GM19328 (cell line): ENCODE results near the gene PATE2.

Experiments
- ATAC-seq: cut with Tn5 transposase; IDR thresholded peaks from one replicate; pipeline ENCODE4 v1.9.1; 2021; ENCODE audit warnings: mild to moderate bottlenecking, moderate library complexity; ENCODE audit not compliant: unreplicated experiment

PATE2 gene

DNA sequence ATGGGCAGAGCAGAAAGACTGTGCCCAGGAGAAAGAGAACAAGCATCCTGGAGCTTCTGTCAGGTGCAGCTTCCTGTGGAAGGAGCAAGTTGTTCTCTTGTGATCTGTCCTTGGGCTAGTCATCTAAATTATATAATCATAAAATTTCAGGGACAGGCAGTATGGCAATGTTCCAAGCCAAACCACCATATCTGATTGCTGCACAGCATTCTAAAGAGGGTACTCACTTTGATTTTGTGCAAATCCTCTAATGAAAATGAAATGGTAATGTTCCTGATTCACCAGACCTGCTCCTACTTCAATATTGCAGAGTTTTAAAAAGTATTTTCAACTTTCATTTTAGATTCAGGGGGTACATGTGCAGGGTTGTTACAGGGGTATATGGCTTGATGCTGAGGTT lies at the start of gene PATE2:
Gene PATE2, minus strand, starts transcription at position 101 of the 400 bp plus-strand sequence. Its CDS starts 55 bp downstream, at position 46.
- ATAC-seq, result no peak

DNA sequence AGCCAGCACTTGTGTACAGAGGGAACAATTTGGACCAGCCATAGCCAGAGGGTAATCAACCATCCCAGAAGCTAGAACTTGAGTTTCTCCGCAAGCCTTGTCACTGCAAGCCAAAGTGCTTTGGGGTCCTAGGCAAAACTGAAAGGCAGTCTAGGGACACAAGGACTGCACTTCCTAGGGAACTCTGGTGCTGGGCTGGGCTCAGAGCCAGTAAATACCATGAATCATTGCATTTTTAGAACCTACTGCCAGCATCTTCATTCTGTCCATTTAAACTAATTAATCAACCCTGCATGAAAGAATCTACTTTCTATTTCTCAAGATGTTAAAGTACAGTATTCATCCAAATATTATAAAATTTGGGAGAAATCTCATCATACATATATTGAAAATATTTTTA lies 29.3 kb upstream of the PATE2 start:
- ATAC-seq, result no peak

DNA sequence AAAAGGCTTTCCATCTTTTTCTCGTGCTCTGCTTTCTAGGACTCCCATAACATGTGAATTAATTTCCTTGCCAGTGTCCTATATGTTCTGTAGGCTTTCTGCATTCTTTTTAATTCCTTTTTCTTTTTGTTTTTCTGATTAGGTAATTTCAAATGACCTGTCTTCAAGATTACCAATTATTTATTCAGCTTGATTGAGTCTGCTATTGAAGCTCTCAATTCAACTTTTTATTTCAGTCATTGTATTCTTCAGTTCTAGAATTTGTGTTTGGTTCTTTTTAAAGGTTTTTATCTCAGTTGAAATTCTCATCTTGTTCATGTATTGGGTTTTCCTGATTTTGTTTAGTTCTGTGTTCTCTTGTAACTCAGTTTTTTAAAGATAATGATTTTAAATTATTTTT lies 23.8 kb upstream of the PATE2 start:
- no peak for ATAC-seq

DNA sequence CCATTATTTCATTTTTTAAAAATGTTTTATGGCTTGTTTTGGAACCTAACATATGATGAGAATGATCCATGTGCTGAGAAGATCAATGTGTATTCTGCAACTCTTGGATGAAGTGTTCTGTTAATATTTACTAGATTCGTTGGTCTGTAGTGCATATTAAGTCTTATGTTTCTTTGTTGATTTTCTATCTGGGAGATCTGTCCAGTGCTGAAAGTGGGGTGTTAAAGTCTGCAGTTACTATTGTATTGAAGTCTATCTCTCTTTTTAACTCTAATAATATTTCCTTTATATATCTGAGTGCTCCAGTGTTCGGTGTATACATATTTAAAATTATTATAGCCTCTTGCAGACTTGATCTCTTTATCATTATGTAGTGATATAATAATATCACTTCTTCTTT lies 21.2 kb upstream of the PATE2 start:
- ATAC-seq, result no peak

DNA sequence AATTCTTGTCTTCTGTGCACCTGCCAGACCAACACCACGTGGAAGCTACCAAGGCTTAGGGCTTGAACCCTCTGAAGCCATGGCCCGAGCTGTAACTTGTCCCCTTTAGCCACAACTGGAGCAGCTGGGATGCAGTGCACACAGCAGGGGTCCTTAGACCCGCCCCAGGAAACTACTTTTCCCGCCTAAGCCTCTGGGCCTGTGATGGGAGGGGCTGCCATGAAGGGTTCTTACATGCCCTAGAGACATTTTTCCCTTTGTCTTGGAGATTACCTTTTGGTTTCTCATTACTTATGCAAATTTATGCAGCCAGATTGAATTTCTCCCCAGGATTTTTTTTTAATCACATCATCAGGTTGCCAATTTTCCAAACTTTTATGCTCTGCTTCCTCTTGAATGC lies 19.0 kb upstream of the PATE2 start:
- ATAC-seq, result no peak

DNA sequence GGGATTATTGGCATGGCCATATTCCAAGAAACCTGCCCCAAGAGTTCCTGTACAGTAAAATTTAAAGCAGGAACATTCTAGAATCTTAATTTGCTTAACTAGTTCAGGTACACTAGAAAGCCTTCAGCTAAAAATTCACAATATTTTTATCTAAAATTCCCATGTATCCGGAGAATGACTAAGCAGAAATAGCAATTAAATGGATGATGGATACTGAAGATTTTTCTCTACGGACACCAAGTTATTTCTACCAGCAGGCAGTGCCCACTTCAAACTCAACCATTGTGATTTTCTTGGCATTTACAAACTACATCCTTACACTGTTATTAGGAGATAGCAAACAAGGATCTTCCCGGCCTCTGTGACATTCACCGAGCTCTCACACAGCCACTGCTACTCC lies 12.2 kb upstream of the PATE2 start:
- ATAC-seq, result no peak

DNA sequence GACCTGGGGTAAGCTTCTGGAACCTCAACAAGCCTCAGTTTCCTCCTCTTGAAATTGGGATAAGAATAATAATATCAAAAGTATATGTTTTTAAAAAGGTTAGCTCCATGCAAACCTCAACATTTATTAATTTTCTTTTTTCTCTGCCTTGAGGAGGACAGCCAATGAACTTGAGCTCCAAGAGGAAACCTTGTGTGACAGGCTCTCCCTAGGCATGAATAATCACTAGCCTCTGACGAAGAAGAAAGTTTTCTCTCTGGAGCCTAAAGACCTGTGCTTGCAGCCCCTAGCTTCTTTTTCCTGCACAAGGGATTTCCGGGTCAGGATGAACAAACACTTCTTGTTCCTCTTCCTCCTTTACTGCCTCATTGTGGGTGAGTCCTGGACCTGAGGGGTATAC lies 9.2 kb upstream of the PATE2 start, which contains the start of gene PATE3:
Gene PATE3, plus strand, starts transcription at position 301 of the 400 bp plus-strand sequence. Its CDS starts 25 bp downstream, at position 326.
- ATAC-seq, result no peak

DNA sequence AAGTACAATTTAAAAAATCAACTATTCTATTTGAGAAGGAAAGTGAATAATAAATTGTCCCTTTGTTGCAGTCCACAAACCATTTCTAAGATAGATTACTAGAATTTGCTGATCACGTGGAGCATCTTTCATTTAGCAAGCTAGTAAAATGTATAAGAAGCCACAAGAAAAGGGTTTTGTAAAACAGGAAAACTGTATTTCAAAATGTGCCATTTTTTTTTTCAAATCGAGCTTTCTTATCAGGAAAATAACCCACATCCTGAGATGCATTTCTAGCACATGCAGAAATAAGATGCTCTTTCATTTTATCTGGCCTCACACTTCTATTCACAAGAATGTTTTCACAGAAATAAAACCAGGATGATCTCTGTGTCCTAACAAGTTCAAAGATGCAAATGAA lies 6.0 kb upstream of the PATE2 start:
- no peak for ATAC-seq

DNA sequence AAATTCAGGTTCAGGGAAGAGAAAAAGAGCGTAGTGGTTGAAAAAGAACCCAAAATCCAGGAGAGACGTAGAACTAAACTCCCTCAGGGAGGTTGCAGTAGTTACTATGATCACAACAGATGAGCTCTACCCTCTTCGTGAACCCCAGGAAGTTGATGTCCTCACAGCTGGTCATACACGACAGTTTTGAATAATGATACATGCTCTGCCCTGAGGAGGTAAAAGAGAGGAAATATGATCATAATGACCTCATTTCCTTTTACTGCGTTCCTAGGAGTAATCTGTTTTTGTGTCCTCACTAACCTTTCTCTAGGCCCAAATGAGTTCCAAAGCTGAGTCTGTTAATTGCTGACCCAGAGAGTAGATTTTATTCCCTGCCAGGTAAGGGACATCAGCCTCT lies 1.3 kb downstream of the PATE2 start:
- ATAC-seq, result no peak

DNA sequence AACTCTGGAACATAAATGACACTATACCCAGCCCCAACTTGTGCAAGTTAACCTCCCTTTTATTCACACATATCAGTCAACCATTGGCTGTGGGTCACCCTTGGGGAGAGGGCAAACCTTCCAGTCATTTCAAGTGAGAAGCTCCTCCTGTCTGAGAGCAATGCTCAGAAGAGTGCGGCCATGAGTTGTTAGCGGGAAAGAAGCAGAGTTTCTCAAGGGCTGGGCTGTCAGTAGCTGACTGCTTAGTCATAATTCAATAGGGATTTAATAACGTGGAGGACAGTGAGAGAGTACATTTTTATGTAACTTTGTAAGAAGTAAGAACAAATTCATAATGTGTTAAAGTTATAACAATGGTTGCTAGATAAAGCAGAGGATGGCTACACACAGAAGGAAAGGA lies 5.1 kb downstream of the PATE2 start:
- no peak for ATAC-seq

DNA sequence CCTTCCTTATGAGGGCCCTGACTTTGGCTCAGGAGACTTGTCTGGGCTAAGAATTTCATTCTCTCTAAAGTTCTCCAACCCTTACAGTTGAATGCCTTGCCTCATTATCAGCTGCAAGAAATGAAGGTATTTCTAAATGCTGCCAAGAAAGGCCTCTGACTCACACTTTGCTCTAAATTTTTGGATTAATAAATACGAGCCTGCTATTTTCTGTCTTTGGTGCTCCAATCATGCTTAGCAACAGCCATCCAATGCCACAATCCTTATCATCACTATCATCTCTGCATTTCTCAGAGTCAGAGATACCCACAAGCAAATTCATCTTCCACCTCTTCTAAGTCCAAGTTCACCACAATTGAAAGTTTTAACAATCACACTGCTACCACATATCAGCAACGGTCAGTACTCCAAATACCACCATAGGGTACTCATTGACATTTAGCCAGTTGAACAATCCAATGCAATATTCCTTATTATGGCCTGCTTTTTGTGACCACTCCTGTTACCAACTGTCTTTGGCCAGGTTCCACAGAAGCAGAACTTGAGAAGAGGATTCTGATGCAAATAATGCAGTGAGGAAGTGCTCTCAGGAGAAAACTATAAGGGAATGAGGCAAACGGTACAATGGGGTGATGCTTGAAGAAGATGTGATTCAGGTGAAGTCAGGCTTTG lies 5.7 kb downstream of the PATE2 start:
- no peak for ATAC-seq

DNA sequence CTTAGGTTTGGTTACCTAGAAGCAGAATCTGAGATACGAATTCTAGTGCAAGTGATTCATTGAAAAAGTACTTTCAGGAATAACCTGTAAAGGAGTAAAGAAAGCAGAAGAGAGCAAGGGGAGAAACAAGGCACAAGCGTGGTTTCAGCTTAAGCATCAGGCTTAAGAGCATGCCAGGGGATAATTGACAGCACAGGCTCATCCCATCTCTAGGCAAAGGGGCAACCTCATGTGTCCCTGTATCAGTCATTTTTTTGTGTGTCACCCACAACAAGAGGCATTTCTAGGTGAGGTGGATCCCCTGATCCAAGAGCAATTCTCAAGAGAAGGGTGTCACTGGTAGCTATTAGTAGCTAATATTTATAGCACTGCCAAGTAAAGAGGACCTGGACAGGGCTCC lies 8.0 kb downstream of the PATE2 start:
- ATAC-seq, result no peak

DNA sequence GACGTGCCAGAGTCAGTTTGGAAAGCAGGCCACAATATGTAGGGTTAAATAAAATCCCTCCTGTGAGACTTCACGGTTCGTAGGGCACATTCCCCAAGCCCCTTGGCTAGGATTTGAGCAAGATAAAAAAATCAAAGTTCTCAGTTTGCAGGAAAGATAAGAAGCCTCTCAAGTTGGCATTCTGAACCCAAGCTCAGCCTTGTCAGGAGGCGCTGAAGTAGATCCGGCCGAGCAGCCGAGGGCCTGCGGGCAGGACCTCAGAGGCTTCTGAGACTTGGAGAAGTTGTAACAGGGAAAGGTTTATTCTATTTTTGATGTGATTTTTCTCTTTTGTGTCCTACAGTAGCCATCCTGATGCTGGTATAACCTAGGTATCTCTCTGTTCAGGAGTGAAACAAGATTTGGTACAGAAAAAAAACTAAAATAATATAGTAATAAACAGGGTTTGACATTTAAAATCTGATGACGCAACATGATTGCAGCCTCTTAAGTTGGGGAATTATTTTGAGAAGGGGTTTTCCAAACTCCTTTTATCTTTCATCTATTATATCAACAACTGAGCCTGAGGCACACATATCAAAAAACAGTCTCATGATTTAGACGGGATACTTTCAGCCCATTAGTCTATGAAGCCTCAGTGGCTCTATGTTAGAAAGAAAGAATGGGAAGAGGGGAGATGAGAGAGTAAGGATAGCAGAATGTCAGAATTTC lies 10.1 kb downstream of the PATE2 start:
- ATAC-seq, result no peak

DNA sequence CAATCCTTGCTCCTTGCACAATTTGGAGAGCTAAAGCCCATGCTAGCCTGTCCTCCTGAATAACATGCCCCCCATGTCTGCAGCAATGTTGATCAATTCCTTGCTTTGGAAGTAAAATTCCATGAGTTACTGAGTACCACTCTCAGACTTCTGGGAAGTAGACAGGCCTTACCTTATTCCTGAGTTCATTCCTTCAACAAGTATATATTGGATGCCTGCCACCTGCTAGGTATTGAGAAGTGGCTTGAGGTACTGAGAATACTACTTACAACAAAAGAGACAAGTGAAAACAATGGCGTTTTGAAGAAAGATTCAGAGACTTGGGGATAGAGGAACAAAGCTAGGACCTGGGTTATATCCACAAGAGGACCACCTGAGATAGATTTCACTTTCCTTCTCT lies 12.4 kb downstream of the PATE2 start:
- ATAC-seq, result no peak

DNA sequence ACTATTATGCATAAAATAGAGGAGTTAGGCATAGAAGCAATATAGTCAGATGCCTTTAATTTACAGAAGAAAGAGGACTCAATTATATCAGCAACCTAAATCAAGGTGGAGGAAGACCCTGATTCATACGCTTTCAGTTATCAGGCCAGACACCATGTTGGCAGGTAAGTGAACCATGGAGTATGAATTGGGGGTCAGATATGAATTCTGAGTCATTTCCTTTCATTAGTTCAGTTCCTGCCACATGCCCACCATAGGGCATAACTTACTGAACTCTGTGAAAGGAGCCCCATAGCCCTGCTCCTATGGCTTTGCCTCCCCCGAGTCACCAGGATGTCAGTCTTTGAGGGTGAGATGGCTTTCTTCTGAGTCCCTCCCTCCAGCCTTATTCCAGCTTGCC lies 15.1 kb downstream of the PATE2 start:
- ATAC-seq, result no peak

DNA sequence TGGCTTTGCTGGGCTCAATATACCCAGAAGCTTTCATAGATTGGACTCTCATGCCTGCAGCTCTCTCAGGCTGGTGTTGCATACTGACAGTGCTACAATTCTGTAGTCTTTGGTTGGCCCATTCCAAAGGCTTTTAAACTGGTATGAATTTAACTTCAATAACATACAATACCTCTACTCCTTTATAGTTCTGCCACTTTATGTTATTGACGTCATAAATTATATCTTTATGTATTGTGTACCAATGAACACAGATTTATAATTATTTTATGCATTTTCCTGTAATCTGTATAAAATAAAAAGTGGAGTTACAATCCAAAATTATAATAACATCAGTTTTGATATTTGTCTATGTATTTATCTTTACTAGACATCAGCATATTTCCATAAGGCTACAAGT lies 16.2 kb downstream of the PATE2 start:
- no peak for ATAC-seq

DNA sequence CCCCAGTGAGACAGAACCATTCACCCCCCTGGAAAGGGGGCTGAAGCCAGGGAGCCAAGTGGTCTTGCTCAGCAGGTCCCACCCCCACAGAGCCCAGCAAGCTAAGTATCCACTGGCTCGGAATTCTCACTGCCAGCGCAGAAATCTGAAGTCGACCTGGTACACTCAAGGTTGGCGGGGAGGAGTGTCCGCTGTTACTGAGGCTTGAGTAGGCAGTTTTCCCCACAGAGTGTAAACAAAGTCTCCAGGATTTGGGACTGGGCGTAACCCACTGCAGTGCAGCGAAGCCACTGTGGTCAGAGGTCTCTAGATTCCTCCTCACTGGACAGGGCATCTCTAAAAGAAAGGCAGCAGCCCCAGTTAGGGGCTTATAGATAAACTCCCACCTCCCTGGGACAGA lies 22.6 kb downstream of the PATE2 start:
- ATAC-seq, result no peak

DNA sequence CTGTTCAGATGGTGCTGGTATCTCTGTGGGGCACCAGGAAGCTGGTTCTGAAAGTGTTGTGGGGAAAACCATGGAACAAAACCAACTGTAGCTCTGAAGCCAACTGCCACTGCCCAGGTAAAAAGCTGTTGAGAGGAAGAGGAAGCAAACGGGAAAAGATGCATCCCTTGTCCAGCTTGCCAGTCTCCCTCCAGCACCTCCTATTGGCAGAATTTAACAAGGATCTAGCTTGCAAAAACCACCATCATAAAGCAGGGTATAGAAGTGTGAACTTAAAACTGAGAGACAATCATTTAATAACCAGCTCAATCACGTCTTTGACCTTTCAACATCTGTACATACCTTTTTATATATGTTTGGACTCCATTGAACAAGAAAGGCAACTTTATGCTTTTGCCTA lies 28.0 kb downstream of the PATE2 start:
- no peak for ATAC-seq

DNA sequence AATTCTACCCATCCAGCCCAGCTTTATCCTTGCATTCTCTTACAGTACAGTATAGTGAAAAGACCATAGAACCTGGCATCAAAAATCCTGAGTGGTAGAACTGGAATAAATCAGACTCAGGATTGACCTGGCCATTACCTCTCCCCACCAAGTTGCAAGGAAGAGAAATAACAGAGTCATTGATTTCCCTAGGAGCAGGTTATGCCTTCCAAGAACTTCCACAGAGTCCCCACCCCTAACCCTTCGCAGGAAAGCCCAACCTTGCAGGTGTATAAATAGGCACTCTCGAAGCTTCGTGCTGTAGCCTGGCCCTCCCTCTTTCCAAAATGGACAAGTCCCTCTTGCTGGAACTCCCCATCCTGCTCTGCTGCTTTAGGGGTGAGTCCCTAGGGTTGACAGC lies 32.6 kb downstream of the PATE2 start, which contains the start of gene PATE1:
Gene PATE1, plus strand, starts transcription at position 301 of the 400 bp plus-strand sequence. Its CDS starts 26 bp downstream, at position 327.
- ATAC-seq, result no peak

DNA sequence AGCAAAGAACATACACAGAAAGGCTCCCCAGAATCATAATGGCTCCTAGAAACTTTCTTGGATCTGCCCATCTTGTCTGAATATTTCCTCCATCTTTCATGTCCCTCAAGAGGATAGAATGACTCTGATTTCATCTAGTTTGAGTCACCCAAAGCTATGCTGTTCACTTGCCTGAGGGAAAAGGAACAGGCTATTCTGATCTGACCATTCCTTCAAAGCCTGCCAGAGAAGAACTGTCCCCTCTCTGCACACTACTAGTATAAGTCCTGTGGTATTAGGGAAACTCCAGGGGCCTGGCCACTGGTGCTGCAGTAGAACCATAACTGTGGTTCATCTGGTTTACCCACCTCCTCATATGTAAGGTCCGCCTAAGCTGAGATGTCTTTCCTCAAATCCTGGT lies 34.9 kb downstream of the PATE2 start:
- ATAC-seq, result no peak

DNA sequence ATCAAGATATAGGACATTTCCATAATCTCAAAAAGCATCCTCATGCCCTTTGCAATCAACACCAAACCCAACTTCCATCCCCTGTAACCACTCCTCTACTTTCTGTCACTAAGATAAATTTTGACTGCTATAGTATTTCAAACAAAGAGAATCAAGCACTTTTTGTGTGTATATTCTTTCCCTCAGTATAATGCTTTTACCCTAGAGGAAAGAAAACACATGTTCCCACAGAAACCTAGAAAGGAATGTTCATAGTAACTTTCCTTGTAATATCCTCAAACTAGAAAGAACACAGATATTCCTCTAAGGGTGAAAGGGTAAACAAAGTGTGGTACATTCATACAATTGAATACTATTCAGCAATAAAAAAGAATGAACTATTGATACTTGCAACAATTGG lies 38.0 kb downstream of the PATE2 start:
- no peak for ATAC-seq

DNA sequence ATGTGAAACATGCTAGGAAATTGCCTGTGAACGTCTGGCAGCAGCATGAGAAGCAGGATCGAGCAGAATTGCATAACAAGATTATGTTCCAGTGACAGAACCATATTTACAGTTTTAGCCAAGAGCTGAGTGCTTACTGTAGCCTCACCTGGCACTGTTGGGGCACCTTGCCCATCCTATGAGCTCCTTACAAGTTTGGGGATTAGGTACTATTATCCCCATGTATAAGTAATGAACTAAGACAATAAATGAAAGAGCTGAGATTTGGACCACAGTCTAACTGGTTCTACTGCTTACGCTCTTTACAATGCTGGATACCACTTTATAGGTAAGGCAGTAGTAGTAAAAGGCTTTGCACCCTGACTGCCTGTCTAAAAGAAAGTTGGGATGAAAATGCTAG lies 49.7 kb downstream of the PATE2 start:
- ATAC-seq, result no peak
